NT2/D1 (cell line): Measurements from ENCODE around the gene KLK6.

Source experiments
- SUZ12 ChIP-seq: IDR thresholded peaks from 2 replicates; pipeline ENCODE4 v1.6.1; 2011; ENCODE audit not compliant: insufficient read length, insufficient read depth; ENCODE audit errors: extremely low read depth
- YY1 ChIP-seq: IDR thresholded peaks from 2 replicates; pipeline ENCODE4 v1.6.1; 2011; ENCODE audit not compliant: insufficient read length, insufficient read depth

- TF ChIP-seq SUZ12 (no peak), YY1 (no peak)
Observed at GRCh38 chr19:50959731-50960500, 9.5 kb downstream of the KLK6 start.
